HG03558 (cell line): ENCODE data around the gene LRP2.
"Not testable (repeated sequence)": the region's sequence is repeated elsewhere in the genome, so short reads cannot be mapped to it uniquely, and the experiment has no call there.

Experiments
- ATAC-seq: cut with Tn5 transposase; IDR thresholded peaks from one replicate; pipeline ENCODE4 v1.9.1; 2021; ENCODE audit warnings: moderate number of reproducible peaks; ENCODE audit not compliant: unreplicated experiment; ENCODE audit errors: extremely low read depth

The LRP2 gene

DNA sequence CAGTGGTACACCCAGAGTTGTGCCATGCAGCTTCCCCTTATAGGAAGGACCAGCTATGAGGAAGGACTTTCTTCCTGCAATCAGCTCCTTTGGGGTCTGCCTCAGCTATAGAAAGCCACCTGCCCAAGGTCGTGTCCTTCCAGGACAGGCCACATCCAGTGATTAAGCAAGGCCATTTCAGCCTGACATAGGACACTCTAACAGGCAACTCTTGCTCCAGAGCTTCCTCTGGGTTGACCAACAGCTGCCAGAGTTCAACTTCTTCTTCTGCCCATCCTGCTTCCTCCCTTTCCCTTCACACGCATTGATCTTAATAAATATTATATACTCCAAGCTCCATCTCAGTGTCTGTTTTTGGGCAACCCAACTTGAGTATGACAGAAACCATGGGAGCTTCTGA, 12.8 kb downstream of the LRP2 start:
- ATAC-seq = no peak

DNA sequence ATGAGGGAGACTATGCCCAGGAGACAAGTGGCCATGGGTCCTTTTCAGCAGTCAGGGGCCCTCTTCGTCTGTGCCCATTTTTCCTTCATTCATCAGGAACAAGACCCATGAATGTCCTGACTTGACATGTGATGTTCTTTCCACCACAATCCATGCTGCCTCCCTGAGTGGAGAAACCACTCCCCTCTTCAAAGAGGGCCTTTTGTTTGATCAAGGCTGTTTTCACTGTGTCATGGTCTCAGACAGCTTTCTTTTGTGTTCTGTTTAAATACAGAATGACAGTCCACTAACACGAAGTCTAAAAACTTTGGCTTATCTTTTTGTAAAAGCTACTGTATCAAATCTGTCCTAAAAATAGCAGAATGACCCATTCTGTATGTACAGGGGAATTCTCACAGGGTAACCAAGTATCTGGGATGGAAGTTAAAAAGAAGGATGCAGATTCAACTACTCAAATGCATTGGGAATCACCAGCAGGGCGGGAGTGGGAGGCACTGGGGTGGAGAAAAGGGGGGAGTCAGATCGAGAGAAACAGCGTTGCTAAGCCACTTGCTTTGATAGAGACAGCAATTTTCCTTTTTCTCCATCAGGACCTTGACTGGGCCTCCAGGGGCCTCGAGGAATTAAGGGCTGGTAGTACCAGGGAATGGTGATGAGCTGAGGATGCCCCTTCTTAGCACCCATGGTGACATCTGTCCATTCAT, 13.9 kb downstream of the LRP2 start:
- no peak for ATAC-seq

DNA sequence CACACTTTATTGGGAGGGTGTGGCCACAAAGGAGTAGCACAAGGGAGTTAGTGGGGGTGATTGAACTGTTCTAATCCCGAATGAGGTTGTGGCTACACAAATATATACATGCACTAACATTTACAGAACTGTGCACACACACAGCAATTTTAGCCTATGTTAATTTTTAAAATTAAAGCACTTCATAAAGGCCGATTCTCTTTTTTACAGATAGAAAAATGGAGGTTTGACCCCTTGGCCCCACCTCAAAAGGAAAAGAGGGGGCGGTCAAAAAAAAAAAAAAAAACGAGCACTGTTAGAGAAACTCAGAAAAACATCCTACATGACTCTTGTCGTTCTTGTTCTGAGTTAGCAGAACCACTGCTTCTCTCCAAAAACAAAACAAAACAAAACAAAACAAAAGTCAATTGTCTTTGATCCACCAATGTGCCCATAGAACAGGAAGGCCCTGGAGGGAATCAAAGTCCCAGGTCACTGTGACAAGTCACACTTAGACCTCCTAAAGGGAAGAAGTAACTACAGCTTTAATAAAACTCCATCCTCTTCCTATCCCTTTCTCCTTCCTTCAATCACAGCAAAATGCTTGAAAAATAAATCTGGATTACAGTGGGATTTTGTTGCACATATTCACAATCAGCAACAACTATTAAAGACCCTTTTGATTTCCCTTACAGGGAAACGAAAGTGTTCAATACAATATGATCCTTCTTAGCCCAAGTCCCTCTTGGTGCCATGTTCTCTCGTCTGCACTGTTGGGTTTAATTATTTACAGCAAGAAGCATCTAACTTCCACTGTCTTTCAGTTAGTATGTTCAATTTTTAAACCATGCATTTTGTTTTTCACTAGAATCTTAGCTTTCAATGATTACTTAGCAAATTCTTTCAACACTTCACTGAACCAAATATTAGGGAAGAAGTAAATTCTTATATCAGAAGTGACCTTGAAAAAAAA, 16.6 kb downstream of the LRP2 start:
- no peak for ATAC-seq

DNA sequence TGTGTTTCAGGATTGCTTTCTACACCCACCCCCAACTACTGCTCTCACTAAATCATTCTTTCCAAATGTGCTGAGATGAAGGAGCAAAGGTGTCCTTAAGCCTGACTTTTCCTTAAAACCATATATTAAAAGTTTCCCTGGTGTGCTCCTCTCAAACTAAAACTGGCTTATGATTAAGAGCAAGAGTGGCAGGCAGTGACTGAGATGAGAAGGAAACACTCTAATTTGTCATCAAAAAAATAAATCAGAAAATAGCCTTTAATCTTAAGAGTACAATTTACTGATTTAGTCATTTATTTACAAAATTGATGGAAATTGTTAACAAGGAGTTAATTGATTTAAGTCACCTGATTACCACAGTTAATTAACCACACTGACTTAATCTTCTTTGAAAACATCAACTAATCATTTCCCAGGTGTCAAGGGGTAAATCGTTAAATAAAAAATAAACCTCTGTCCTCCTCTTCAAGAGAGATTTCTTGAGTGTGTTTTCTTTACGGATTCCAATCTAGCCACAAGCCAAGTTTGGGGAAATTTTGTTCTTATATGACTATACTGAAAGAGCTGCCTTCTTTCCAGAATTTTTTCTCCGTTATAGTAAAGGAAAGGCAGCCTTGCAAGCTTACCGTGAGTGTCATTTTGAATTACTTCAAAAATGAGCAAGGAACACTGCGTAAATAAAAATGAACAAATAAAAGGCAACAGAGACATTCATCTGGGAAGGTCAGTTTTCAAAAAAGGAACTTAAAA, 17.4 kb downstream of the LRP2 start:
- ATAC-seq = no peak

DNA sequence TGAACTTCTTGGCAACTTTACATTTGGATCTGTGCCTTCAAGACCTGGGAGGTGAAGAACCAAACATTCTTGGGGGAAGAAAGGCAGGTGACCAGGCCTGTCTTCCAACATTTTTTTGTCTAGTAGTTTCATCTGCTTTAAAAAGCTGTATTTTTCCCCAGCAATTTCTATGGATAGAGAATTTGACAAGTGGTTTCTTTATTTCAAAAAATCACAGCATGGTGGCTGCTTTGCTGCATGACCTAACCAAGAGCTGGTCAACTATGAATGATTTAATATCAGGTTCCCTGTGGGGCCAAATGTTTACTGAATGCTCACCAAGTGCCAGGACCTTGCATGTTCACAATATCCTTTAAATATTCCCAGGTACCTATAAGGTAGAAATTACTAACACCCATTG, 19.1 kb downstream of the LRP2 start:
- ATAC-seq = no peak

DNA sequence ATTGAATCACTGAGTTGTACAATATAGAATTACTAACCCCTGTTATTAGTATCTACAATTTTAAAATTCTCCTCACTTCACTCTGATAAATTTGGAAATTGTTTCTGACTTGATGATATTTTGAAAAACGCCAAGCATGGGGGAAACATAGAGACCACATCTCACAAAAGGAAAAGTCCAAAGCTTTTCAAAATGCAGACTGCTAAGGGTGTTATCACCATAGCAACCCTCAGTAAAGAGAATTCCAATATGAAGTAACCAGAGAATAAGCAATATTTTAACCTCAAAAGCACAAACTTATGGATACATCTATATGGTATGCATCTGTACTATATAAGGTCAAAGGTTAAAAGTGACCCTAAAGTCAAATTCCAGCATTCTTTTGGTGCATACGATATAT, 22.7 kb downstream of the LRP2 start:
- ATAC-seq = no peak

DNA sequence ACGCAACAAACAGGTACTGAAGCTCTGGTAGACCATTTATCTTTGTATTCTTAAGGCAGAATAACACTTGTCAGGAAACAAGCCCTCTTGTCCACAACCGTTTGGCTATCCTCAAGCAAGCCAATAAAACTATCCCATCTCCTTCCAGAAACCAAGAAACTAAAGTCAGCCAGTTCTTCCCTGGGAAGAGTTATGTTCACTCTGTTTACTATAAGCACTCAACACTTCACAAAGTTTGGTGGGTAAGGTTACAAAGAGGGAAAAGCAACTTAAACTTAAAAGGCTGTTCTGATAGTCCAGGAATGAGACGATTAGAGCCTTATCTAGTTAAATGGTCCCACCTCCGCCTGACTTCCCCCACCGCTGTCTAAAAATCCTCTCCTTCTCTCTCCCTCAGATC, 25.6 kb downstream of the LRP2 start:
- ATAC-seq = no peak

DNA sequence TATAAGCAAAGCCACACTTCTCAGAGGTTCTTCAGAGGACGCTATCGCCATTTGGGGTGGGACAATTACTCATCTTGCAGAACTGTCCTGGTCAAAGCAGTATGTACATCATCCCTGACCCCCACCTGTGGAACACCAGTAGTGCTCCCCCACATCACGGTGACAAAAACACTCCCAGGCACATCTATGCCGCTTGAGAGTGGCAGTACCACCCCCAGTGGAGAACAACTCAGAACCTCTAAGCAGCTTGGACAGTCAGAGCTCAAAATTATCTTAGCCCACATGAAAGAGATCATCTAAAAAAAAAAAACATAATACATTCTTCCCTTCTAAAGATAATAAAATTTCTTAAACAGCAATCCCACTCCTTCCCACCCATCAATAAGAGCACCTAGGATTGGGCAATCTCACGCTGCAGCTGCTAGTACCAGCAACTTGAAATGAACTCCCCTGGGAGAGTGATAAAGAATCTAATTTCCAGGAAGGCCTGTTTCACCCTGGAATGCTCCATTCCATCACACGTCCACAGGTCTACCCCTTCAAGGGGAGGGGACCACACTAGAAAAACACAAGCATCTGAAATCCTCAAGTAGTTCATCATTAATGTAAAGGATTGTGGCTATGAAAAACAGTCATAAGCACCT, 31.7 kb downstream of the LRP2 start:
- no peak for ATAC-seq

DNA sequence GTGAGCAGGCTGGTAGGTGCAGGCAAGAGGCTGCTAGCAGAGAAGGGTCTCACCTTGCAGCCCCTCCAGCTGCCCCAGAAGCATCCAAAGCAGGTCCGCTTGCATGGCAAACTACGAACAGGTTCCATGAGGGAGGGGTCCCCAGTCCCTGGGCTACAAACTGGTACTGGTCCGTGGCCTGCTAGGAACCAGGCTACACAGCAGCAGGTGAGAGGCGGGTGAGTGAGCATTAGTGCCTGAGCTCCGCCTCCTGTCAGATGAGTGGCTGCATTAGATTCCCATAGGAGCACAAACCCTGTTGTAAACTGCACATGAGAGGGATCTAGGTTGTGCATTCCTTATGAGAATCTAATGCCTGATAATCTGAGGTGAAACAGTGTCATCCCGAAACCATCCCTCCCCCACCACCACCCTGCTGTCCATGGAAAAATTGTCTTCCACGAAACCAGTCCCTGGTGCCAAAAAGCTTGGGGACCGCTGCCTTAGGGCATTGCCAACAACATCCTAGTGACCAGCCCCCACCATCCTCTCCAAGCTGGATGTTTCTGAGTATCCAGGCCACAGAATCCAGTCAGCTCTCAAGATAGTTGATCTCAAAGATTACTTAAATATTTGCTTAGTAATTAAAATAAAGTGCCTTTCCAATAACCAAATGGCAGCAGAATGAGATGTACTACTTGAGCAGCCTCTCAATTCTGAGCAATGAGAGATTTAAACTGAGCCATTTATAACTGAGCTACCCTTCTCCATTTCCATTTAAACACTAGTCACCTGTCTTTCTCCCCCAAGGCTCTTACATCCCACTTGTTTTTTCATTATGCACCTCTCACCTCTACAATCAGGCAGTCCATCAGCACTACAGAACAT, 32.4 kb downstream of the LRP2 start:
- no peak for ATAC-seq

DNA sequence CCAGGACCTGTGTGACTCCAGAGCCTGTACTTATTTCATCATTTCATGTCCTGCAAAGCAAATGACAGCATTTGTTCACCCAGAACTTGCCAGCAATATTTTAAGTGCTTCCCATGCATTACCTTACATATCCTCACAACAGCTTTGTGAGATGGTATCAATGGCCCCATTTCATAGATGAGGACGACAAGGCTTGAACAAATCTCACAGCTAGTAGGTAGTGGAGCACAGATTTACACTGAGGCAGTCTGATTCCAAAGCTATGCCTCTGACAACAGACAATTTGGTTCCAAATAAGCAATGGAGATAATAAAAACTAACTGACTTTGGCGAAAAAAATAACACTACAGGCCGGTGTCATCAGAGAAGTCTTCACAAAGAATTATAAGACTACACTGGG, 33.5 kb downstream of the LRP2 start:
- ATAC-seq = no peak

DNA sequence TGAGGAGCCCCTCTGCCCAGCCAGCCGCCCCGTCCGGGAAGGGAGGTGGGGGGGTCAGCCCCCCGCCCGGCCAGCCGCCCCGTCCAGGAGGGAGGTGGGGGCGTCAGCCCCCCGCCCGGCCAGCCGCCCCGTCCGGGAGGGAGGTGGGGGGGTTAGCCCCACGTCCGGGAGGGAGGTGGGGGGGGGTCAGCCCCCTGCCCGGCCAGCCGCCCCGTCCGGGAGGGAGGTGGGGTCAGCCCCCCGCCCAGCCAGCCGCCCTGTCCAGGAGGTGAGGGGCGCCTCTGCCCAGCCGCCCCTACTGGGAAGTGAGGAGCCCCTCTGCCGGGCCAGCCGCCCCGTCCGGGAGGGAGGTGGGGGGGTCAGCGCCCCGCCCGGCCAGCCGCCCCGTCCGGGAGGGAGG, 34.5 kb downstream of the LRP2 start:
- ATAC-seq = not testable (repeated sequence)

DNA sequence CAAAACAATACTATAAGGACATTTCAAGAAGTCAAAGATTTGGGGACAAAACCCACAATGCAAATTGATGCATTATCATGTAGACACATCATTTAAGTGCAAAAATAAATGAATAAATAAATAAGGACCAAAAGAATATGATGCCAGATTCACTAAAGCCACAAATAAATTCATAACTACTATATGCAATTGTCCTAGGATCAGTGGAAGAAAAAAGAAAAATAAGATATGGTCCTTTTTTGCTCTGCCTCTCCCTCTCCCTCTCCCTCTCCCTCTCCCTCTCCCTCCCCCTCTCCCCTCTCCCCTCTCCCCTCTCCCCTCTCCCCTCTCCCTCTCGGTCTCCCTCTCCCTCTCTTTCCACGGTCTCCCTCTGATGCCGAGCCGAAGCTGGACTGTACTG, 36.4 kb downstream of the LRP2 start:
- not testable (repeated sequence) for ATAC-seq

DNA sequence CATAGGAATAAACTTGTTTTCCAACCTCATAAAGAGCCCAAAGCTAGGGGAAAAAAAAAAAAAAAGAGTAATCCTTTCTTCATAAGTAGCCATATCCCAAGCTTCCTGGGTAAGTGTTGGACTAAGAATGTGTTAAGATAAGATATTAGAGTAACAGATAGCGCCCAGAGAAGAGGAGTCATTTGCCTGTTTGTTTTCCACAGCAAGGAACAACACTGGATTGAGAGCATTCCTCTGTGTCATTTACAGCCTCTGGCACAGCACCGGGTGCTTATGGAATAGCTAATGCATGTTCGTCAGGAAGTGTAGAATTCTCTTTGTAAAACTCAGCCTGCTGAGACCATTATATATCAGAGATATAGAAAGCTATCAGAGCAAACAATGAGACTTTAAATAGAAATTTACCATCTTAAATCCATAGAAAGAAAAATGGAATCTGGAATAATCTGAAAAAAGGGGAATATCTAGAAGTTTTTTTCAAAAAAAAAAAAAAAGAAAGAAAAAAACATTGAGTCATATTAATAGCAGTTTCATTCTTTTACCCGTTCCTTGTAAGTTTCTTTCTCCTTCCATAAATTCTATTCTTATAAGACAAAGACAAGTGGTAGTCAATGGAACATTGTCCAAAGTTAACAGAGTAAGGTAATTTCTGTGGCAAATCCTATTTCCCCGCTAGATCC, 37.6 kb downstream of the LRP2 start:
- no peak for ATAC-seq

DNA sequence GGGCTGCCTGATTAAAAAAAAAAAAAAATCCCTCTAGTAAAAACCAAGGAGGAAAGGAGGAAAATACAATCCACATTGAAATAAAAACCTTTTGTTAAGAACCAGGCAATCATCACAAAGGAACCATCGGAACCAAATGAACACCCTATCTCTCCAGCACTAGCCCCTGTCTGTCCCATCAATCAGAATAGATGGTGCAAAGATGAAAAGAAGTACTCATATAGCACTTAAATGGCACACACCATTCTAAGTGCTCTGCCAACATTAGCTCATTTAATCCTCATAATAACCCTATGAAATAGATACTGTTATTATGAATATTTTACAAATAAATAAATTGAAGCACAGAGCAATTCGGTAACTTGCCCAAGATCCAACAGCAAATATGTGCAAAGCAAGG, 38.5 kb downstream of the LRP2 start:
- no peak for ATAC-seq

DNA sequence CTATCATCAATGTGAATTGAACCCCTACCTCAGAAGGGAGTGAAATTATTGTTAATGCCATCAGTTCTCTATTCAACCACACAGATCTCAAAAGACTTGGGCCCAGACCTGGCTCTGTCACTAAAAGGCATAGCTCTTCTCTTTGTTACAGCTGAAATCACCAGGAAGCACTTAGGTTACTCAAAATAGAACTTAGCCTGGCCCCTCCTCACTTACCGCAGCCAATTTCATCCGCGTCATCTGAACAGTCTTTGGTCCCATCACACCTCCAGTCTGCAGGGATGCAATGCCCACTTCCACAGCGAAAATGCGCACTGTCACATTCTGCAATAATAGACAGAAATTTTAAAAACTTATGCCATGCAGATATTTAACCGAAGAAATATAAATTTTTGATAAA, 41.8 kb downstream of the LRP2 start:
- ATAC-seq = no peak

DNA sequence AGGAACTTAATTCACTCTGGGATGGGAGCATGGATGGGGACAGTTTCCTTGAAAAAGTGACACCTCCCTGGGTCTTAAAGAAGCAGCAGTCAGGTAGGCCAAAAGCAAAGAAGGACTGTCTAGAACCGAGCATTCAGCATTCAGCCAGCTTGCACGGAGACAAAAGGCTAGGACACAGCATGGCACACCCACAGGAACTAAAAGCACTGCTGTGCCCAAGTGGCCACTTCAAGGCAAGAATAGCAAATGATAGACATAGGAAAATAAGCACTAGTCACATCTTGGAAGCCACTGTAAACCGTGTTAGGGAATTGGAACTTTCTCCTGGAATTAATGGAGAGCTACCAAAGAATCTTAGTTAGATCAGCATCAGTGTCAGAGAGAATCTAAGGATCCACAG, 47.0 kb downstream of the LRP2 start:
- no peak for ATAC-seq

DNA sequence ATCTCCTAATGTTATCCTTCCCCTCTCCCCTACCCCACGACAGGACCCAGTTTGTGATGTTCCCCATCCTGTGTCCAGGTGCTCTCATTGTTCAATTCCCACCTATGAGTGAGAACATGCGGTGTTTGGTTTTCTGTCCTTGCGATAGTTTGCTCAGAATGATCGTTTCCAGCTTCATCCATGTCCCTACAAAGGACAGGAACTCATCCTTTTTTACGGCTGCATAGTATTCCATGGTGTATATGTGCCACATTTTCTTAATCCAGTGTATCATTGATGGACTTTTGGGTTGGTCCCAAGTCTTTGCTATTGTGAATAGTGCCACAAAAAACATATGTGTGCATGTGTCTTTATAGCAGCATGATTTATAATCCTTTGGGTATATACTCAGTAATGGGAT, 54.0 kb downstream of the LRP2 start:
- ATAC-seq = not testable (repeated sequence)

DNA sequence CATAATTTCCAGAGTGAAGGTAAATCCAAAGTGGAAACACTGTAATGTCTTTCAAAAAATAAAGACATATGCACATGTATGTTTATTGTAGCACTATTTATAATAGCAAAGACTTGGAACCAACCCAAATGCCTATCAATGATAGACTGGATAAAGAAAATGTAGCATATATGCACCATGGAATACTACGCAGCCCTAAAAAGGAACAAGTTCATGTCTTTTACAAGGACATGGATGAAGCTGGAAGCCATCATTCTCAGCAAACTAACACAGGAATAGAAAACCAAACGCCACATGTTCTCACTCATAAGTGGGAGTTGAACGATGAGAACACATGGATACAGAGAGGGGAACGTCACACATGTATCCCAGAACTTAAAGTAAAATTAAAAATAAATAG, 57.6 kb downstream of the LRP2 start:
- ATAC-seq = not testable (repeated sequence)
